ENCODE results near the gene PEX5L. TPM values are rescaled to one million over a fixed set of nuclear protein-coding genes. Genes with fewer than 3 reads are reported as not detected.
A peak's percentile ranks its signal among the peaks of the same experiment; 100 is the strongest.

The PEX5L gene
- total and polyA plus RNA-seq, 5 donors from 2014 or later: 0.03 TPM; not detected in 3

GRCh38 chr3:179943117-179943880 lies 93.4 kb downstream of the PEX5L start:
- Mint-ChIP-seq H3K27me3 (no peaks in the 10 kb centered on the region), H3K9me3 (peaks cover 0 to 2% (median 0%) of the 10 kb centered on the region in 7 donors), H3K4me3 (no peak overlapping the region), H3K36me3 (no peaks in the 10 kb centered on the region), H3K4me1 (no peaks in the 10 kb centered on the region), H3K27ac (no peak overlapping the region)
- no peak overlapping the region for H3K4me3 ChIP-seq (ENCODE audit: low read depth, low read length)
- no peaks in the 10 kb centered on the region for H3K4me1 ChIP-seq (ENCODE audit: control insufficient read depth, insufficient read depth, low read length, poor library complexity, severe bottlenecking)
- H3K27me3 ChIP-seq (ENCODE audit: control insufficient read depth, insufficient read depth, low read length): peaks cover 3% of the 10 kb centered on the region
- no peak for DNase-seq
- H3K9me3 ChIP-seq (ENCODE audit: control insufficient read depth in 2 of 2, low read length in 2 of 2): no peaks in the 10 kb centered on the region
- H3K27ac ChIP-seq (ENCODE audit: insufficient read depth, low read length, poor library complexity, severe bottlenecking): no peak overlapping the region
- H3K36me3 ChIP-seq (ENCODE audit: control insufficient read depth, insufficient read depth, low read length): no peaks in the 10 kb centered on the region
- ATAC-seq (ENCODE audit: low read depth in 2 of 2): no peak

GRCh38 chr3:179942553-179943075 lies 94.1 kb downstream of the PEX5L start:
- H3K27me3 Mint-ChIP-seq: no peaks in the 10 kb centered on the region
- no peaks in the 10 kb centered on the region for H3K36me3 Mint-ChIP-seq
- H3K9me3 Mint-ChIP-seq: peaks cover 0 to 2% (median 0%) of the 10 kb centered on the region in 7 donors
- no peak overlapping the region for H3K4me3 Mint-ChIP-seq
- ATAC-seq (ENCODE audit: low read depth in 2 of 2) (no peak), DNase-seq (no peak)
- H3K4me1 Mint-ChIP-seq: no peaks in the 10 kb centered on the region
- Histone ChIP-seq H3K4me3 (ENCODE audit: low read depth, low read length) (no peak overlapping the region), H3K27me3 (ENCODE audit: control insufficient read depth, insufficient read depth, low read length) (peaks cover 3% of the 10 kb centered on the region), H3K27ac (ENCODE audit: insufficient read depth, low read length, poor library complexity, severe bottlenecking) (no peak overlapping the region), H3K9me3 (ENCODE audit: control insufficient read depth in 2 of 2, low read length in 2 of 2) (no peaks in the 10 kb centered on the region), H3K36me3 (ENCODE audit: control insufficient read depth, insufficient read depth, low read length) (no peaks in the 10 kb centered on the region), H3K4me1 (ENCODE audit: control insufficient read depth, insufficient read depth, low read length, poor library complexity, severe bottlenecking) (no peaks in the 10 kb centered on the region)
- H3K27ac Mint-ChIP-seq: no peak overlapping the region

GRCh38 chr3:179935710-179936109 lies 101.0 kb downstream of the PEX5L start:
- H3K9me3 ChIP-seq (ENCODE audit: control insufficient read depth in 2 of 2, low read length in 2 of 2): no peaks in the 10 kb centered on the region
- Mint-ChIP-seq H3K4me1 (no peaks in the 10 kb centered on the region), H3K27me3 (no peaks in the 10 kb centered on the region), H3K9me3 (peaks cover 0 to 2% (median 0%) of the 10 kb centered on the region in 7 donors), H3K36me3 (no peaks in the 10 kb centered on the region), H3K27ac (no peak overlapping the region), H3K4me3 (no peak overlapping the region)
- H3K4me3 ChIP-seq (ENCODE audit: low read depth, low read length): no peak overlapping the region
- H3K4me1 ChIP-seq (ENCODE audit: control insufficient read depth, insufficient read depth, low read length, poor library complexity, severe bottlenecking): no peaks in the 10 kb centered on the region
- no peak overlapping the region for H3K27ac ChIP-seq (ENCODE audit: insufficient read depth, low read length, poor library complexity, severe bottlenecking)
- DNase-seq (no peak), ATAC-seq (ENCODE audit: low read depth in 2 of 2) (no peak)
- H3K36me3 ChIP-seq (ENCODE audit: control insufficient read depth, insufficient read depth, low read length): no peaks in the 10 kb centered on the region
- no peaks in the 10 kb centered on the region for H3K27me3 ChIP-seq (ENCODE audit: control insufficient read depth, insufficient read depth, low read length)

- H3K4me3 Mint-ChIP-seq: no peak overlapping the region
- Histone ChIP-seq H3K27me3 (ENCODE audit: control insufficient read depth, insufficient read depth, low read length) (peaks cover 2% of the 10 kb centered on the region), H3K9me3 (ENCODE audit: control insufficient read depth in 2 of 2, low read length in 2 of 2) (no peaks in the 10 kb centered on the region), H3K4me1 (ENCODE audit: control insufficient read depth, insufficient read depth, low read length, poor library complexity, severe bottlenecking) (no peaks in the 10 kb centered on the region), H3K27ac (ENCODE audit: insufficient read depth, low read length, poor library complexity, severe bottlenecking) (no peak overlapping the region), H3K4me3 (ENCODE audit: low read depth, low read length) (no peak overlapping the region), H3K36me3 (ENCODE audit: control insufficient read depth, insufficient read depth, low read length) (no peaks in the 10 kb centered on the region)
- H3K27ac Mint-ChIP-seq: no peak overlapping the region
- H3K9me3 Mint-ChIP-seq: peaks cover 0 to 2% (median 0%) of the 10 kb centered on the region in 7 donors
- no peak for ATAC-seq (ENCODE audit: low read depth in 2 of 2)
- no peaks in the 10 kb centered on the region for H3K4me1 Mint-ChIP-seq
- no peaks in the 10 kb centered on the region for H3K36me3 Mint-ChIP-seq
- H3K27me3 Mint-ChIP-seq: peaks cover 5% of the 10 kb centered on the region
- no peak for DNase-seq
Measured at GRCh38 chr3:179933914-179934313, 102.8 kb downstream of the PEX5L start.

GRCh38 chr3:179933080-179933479 lies 103.7 kb downstream of the PEX5L start:
- Histone ChIP-seq H3K9me3 (ENCODE audit: control insufficient read depth in 2 of 2, low read length in 2 of 2) (no peaks in the 10 kb centered on the region), H3K27me3 (ENCODE audit: control insufficient read depth, insufficient read depth, low read length) (peaks cover 2% of the 10 kb centered on the region), H3K4me3 (ENCODE audit: low read depth, low read length) (no peak overlapping the region), H3K4me1 (ENCODE audit: control insufficient read depth, insufficient read depth, low read length, poor library complexity, severe bottlenecking) (no peaks in the 10 kb centered on the region), H3K27ac (ENCODE audit: insufficient read depth, low read length, poor library complexity, severe bottlenecking) (no peak overlapping the region), H3K36me3 (ENCODE audit: control insufficient read depth, insufficient read depth, low read length) (no peaks in the 10 kb centered on the region)
- Mint-ChIP-seq H3K9me3 (peaks cover 0 to 2% (median 0%) of the 10 kb centered on the region in 7 donors), H3K27me3 (peaks cover 5% of the 10 kb centered on the region), H3K4me3 (no peak overlapping the region), H3K4me1 (no peaks in the 10 kb centered on the region), H3K27ac (no peak overlapping the region), H3K36me3 (no peaks in the 10 kb centered on the region)
- no peak for DNase-seq
- ATAC-seq (ENCODE audit: low read depth in 2 of 2): no peak

GRCh38 chr3:179932674-179933073 lies 104.1 kb downstream of the PEX5L start:
- H3K27ac Mint-ChIP-seq: no peak overlapping the region
- DNase-seq (no peak), ATAC-seq (ENCODE audit: low read depth in 2 of 2) (no peak)
- H3K9me3 ChIP-seq (ENCODE audit: control insufficient read depth in 2 of 2, low read length in 2 of 2): no peaks in the 10 kb centered on the region
- H3K4me1 ChIP-seq (ENCODE audit: control insufficient read depth, insufficient read depth, low read length, poor library complexity, severe bottlenecking): no peaks in the 10 kb centered on the region
- peaks cover 5% of the 10 kb centered on the region for H3K27me3 Mint-ChIP-seq
- no peak overlapping the region for H3K27ac ChIP-seq (ENCODE audit: insufficient read depth, low read length, poor library complexity, severe bottlenecking)
- H3K36me3 ChIP-seq (ENCODE audit: control insufficient read depth, insufficient read depth, low read length): no peaks in the 10 kb centered on the region
- H3K36me3 Mint-ChIP-seq: no peaks in the 10 kb centered on the region
- H3K4me1 Mint-ChIP-seq: no peaks in the 10 kb centered on the region
- H3K27me3 ChIP-seq (ENCODE audit: control insufficient read depth, insufficient read depth, low read length): peaks cover 2% of the 10 kb centered on the region
- no peak overlapping the region for H3K4me3 ChIP-seq (ENCODE audit: low read depth, low read length)
- H3K4me3 Mint-ChIP-seq: no peak overlapping the region
- peaks cover 0 to 2% (median 0%) of the 10 kb centered on the region in 7 donors for H3K9me3 Mint-ChIP-seq

GRCh38 chr3:179929091-179929529 lies 107.6 kb downstream of the PEX5L start:
- H3K4me3 Mint-ChIP-seq: no peak overlapping the region
- H3K27me3 Mint-ChIP-seq: peaks cover 12% of the 10 kb centered on the region
- Histone ChIP-seq H3K27ac (ENCODE audit: insufficient read depth, low read length, poor library complexity, severe bottlenecking) (no peak overlapping the region), H3K4me3 (ENCODE audit: low read depth, low read length) (no peak overlapping the region), H3K4me1 (ENCODE audit: control insufficient read depth, insufficient read depth, low read length, poor library complexity, severe bottlenecking) (no peaks in the 10 kb centered on the region), H3K27me3 (ENCODE audit: control insufficient read depth, insufficient read depth, low read length) (peaks cover 5% of the 10 kb centered on the region), H3K9me3 (ENCODE audit: control insufficient read depth in 2 of 2, low read length in 2 of 2) (no peaks in the 10 kb centered on the region), H3K36me3 (ENCODE audit: control insufficient read depth, insufficient read depth, low read length) (no peaks in the 10 kb centered on the region)
- H3K36me3 Mint-ChIP-seq: no peaks in the 10 kb centered on the region
- ATAC-seq (ENCODE audit: low read depth in 2 of 2) (no peak), DNase-seq (peak; percentile 1 to 47 (median 9))
- H3K9me3 Mint-ChIP-seq: peaks cover 0 to 1% (median 0%) of the 10 kb centered on the region in 7 donors
- no peak overlapping the region for H3K27ac Mint-ChIP-seq
- no peaks in the 10 kb centered on the region for H3K4me1 Mint-ChIP-seq

- Histone ChIP-seq H3K27ac (ENCODE audit: insufficient read depth, low read length, poor library complexity, severe bottlenecking) (no peak overlapping the region), H3K4me3 (ENCODE audit: low read depth, low read length) (no peak overlapping the region), H3K9me3 (ENCODE audit: control insufficient read depth in 2 of 2, low read length in 2 of 2) (no peaks in the 10 kb centered on the region), H3K27me3 (ENCODE audit: control insufficient read depth, insufficient read depth, low read length) (peaks cover 5% of the 10 kb centered on the region), H3K36me3 (ENCODE audit: control insufficient read depth, insufficient read depth, low read length) (no peaks in the 10 kb centered on the region), H3K4me1 (ENCODE audit: control insufficient read depth, insufficient read depth, low read length, poor library complexity, severe bottlenecking) (no peaks in the 10 kb centered on the region)
- peaks cover 17% of the 10 kb centered on the region for H3K27me3 Mint-ChIP-seq
- ATAC-seq (ENCODE audit: low read depth in 2 of 2): no peak
- no peak overlapping the region for H3K4me3 Mint-ChIP-seq
- no peak for DNase-seq
- H3K36me3 Mint-ChIP-seq: no peaks in the 10 kb centered on the region
- H3K4me1 Mint-ChIP-seq: no peaks in the 10 kb centered on the region
- H3K9me3 Mint-ChIP-seq: peaks cover 0 to 1% (median 0%) of the 10 kb centered on the region in 7 donors
- no peak overlapping the region for H3K27ac Mint-ChIP-seq
Measured at GRCh38 chr3:179927191-179927590, 109.5 kb downstream of the PEX5L start.
